Small intestine (tissue), 7 donors: Measurements from ENCODE around the gene WWTR1. TPM values are rescaled to one million over a fixed set of nuclear protein-coding genes. Genes with fewer than 3 reads are reported as not detected.

Source experiments
- DNase-seq, 2 donors: peaks; one replicate each; pipeline versions ENCODE4 v3.0.0 to v3.0.0-alpha.2; 2013
- FAIRE-seq: peaks from 2 replicates; lab custom pipeline; 2012; peaks lifted over from hg19 to GRCh38; lab: Jason Lieb, UNC
- H3K27ac ChIP-seq, 3 donors: one replicate each; pipeline ENCODE4 v1.5.1; 2013; ENCODE audit warnings: low read length in 2 of 3, mild to moderate bottlenecking in 2 of 3, control low read depth in 1 of 3, inconsistent platforms in 1 of 3, low read depth in 1 of 3, moderate library complexity in 1 of 3
- H3K27me3 ChIP-seq, 3 donors: one replicate each; pipeline ENCODE4 v1.6.1; 2013; ENCODE audit warnings: low read length in 3 of 3, inconsistent platforms in 1 of 3; ENCODE audit not compliant: control insufficient read depth in 3 of 3, insufficient read depth in 3 of 3
- H3K36me3 ChIP-seq, 3 donors: one replicate each; pipeline ENCODE4 v1.6.1; 2013; ENCODE audit warnings: low read length in 3 of 3, inconsistent platforms in 1 of 3, low read depth in 1 of 3, mild to moderate bottlenecking in 1 of 3, moderate library complexity in 1 of 3; ENCODE audit not compliant: control insufficient read depth in 3 of 3, insufficient read depth in 2 of 3
- H3K4me1 ChIP-seq, 3 donors: one replicate each; pipeline ENCODE4 v1.6.1; 2013; ENCODE audit warnings: low read length in 2 of 3, inconsistent platforms in 1 of 3, low read depth in 1 of 3, mild to moderate bottlenecking in 1 of 3, moderate library complexity in 1 of 3; ENCODE audit not compliant: control insufficient read depth in 3 of 3, insufficient read depth in 2 of 3
- H3K4me3 ChIP-seq, 3 donors: one replicate each; pipeline ENCODE4 v1.5.1; 2013; ENCODE audit warnings: low read length in 3 of 3, control low read depth in 1 of 3, inconsistent platforms in 1 of 3, low read depth in 1 of 3, mild to moderate bottlenecking in 1 of 3, moderate library complexity in 1 of 3
- H3K9me3 ChIP-seq, 2 donors: one replicate each; pipeline ENCODE4 v1.6.1; 2013; ENCODE audit warnings: low read depth in 1 of 2, low read length in 1 of 2; ENCODE audit not compliant: control insufficient read depth in 2 of 2, insufficient read depth in 1 of 2
- WGBS, 3 donors: extraction: QIAGEN DNeasy Blood & Tissue Kit; methylation state at CpG; one replicate each; pipeline ENCODE4 v1.1.7; 2013; 5-methylcytosine and 5-hydroxymethylcytosine counted together
- polyA plus RNA-seq, 4 donors: library from polyadenylated mRNA; stranded (reverse) in 3 of 4; unstranded in 1 of 4; fragments of 200-250 nt in 3 of 4; fragments of 120-200 nt in 1 of 4; gene quantifications; one replicate each; pipeline versions ENCODE4 v1.2.1 to v1.2.3, GENCODE V29; 2013
- donor health status: healthy with polysubstance abuse.
- donor health status: control.
- donor health status: control.
- donor health status: Bipolar disorder and iron deficiency.
- donor health status: healthy.

The WWTR1 gene
- polyA plus RNA-seq, 4 donors: 2.0 to 27.3 (median 15.0) TPM

GRCh38 chr3:149581248-149581647 is 76.6 kb downstream of the WWTR1 start:
- no peak overlapping the region for H3K4me3 ChIP-seq
- H3K36me3 ChIP-seq: no peaks in the 10 kb centered on the region
- peaks cover 0 to 2% (median 0%) of the 10 kb centered on the region in 3 donors for H3K27me3 ChIP-seq
- peaks cover 0 to 21% (median 3%) of the 10 kb centered on the region in 3 donors for H3K4me1 ChIP-seq
- no peak for DNase-seq
- 58 to 81% (median 60%) methylated on average over 2 of the region's 2 CpGs for WGBS, 3 donors
- FAIRE-seq: no peak
- no peak overlapping the region for H3K27ac ChIP-seq
- no peaks in the 10 kb centered on the region for H3K9me3 ChIP-seq

GRCh38 chr3:149579838-149580542 is 77.8 kb downstream of the WWTR1 start:
- 63 to 80% (median 66%) methylated on average over 4 of the region's 4 CpGs for WGBS, 3 donors
- FAIRE-seq: no peak
- no peaks in the 10 kb centered on the region for H3K9me3 ChIP-seq
- no peak overlapping the region for H3K27ac ChIP-seq
- DNase-seq: no peak
- H3K4me1 ChIP-seq: peaks cover 0 to 21% (median 7%) of the 10 kb centered on the region in 3 donors
- no peak overlapping the region for H3K4me3 ChIP-seq
- H3K27me3 ChIP-seq: peaks cover 0 to 2% (median 0%) of the 10 kb centered on the region in 3 donors
- H3K36me3 ChIP-seq: no peaks in the 10 kb centered on the region

DNA sequence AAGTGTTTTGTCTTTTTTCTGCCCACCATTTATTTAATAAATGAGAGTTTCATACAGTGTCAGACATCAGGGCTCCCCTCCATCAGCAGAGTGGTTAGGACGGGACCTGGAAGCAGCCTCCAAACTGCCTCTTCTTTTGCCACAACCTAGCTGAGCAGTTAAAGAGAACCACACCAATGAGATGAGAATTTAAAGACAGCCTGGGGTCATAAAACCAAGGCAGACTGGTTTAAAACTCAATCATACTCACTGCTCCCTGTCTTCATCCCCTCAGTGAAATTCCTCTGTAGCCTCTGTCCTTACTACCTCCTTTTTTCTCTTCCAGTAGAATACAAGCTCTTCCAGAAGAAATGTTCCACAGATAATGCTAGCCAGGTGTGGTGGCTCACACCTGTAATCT is 78.7 kb downstream of the WWTR1 start:
- FAIRE-seq (no peak), DNase-seq (no peak)
- Histone ChIP-seq H3K4me3 (no peak overlapping the region), H3K36me3 (no peaks in the 10 kb centered on the region), H3K27me3 (peaks cover 0 to 2% (median 0%) of the 10 kb centered on the region in 3 donors), H3K9me3 (no peaks in the 10 kb centered on the region), H3K27ac (peak overlapping the region in 1 of 3 donors; percentile 56), H3K4me1 (peaks cover 0 to 21% (median 7%) of the 10 kb centered on the region in 3 donors)
- 58 to 83% (median 75%) methylated on average over 1 of the region's 1 CpG for WGBS, 3 donors

DNA sequence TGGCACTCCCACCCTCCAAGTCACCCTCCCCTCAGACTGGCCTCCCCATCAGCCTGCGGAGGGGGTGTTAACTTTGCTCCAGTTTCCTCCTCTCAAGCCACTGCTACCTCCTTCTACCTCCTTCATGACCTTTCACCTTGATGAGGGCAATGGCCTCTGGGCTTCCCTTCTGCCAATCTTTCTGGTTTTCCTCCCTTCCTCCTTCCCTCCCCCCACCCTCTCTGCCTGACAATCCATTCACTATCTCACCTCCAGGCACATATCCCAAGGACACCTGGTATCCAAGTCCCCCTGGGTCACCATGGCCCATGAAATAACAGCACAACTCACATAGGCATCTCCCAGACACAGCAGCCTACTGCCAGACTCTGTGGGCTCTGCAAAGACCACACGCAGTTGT is 80.0 kb downstream of the WWTR1 start:
- Histone ChIP-seq H3K27ac (peak overlapping the region in 1 of 3 donors; percentile 9), H3K4me1 (peaks cover 0 to 24% (median 7%) of the 10 kb centered on the region in 3 donors), H3K9me3 (no peaks in the 10 kb centered on the region), H3K27me3 (peaks cover 0 to 2% (median 0%) of the 10 kb centered on the region in 3 donors), H3K4me3 (no peak overlapping the region), H3K36me3 (no peaks in the 10 kb centered on the region)
- DNase-seq: no peak
- WGBS, 3 donors: 94 to 100% (median 94%) methylated on average over 2 of the region's 2 CpGs
- no peak for FAIRE-seq

- Histone ChIP-seq H3K36me3 (peaks cover 0 to 4% (median 0%) of the 10 kb centered on the region in 3 donors), H3K27ac (peak overlapping the region in 2 of 3 donors; percentile 51 to 78), H3K27me3 (no peaks in the 10 kb centered on the region), H3K9me3 (no peaks in the 10 kb centered on the region), H3K4me1 (peaks cover 0 to 13% (median 3%) of the 10 kb centered on the region in 3 donors), H3K4me3 (no peak overlapping the region)
- WGBS, 3 donors: 43 to 76% (median 60%) methylated on average over 5 of the region's 5 CpGs
- FAIRE-seq (no peak), DNase-seq (peak; percentile 14 to 23)
Measured at GRCh38 chr3:149575961-149576564, 81.8 kb downstream of the WWTR1 start.

DNA sequence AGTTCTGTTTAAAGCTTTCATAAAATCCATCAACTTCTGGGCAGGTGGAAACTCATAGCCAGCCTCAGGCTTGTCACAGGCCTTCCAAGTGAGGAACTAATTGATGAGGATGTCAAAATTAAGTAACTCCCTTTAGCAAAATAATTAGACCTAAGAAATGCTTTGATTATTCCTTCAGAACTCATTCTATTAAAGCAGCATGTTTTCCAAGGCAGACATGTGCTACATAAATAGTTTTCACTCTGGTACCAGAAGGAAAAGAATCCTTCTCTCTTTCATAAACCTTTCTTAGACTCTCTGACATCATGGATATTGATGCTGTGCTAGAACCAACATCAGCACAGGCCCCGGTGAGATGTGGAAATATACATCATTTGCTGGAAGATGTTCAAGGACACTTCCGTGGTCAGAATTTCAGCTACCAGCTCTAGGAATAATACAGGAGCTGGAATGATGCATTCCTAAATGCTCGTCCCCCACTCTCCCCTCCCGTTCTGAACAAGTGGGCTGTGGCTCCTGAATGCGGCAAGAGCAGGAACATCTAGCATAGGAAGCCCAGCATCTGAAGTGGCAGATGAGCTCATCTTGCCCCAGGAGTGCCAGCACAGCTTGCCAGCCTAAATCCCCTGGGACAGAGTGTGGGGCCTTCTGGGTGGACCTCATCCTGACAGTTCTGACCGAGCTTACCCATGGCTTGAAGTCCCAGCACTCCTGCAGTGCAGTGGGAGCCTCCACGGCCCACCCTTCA is 82.4 kb downstream of the WWTR1 start:
- H3K9me3 ChIP-seq: no peaks in the 10 kb centered on the region
- H3K36me3 ChIP-seq: peaks cover 0 to 4% (median 0%) of the 10 kb centered on the region in 3 donors
- H3K27ac ChIP-seq: peak overlapping the region in 2 of 3 donors; percentile 51 to 78
- FAIRE-seq (no peak), DNase-seq (no peak)
- peaks cover 0 to 7% (median 3%) of the 10 kb centered on the region in 3 donors for H3K4me1 ChIP-seq
- no peak overlapping the region for H3K4me3 ChIP-seq
- 62 to 83% (median 83%) methylated on average over 7 of the region's 7 CpGs for WGBS, 3 donors
- H3K27me3 ChIP-seq: no peaks in the 10 kb centered on the region

DNA sequence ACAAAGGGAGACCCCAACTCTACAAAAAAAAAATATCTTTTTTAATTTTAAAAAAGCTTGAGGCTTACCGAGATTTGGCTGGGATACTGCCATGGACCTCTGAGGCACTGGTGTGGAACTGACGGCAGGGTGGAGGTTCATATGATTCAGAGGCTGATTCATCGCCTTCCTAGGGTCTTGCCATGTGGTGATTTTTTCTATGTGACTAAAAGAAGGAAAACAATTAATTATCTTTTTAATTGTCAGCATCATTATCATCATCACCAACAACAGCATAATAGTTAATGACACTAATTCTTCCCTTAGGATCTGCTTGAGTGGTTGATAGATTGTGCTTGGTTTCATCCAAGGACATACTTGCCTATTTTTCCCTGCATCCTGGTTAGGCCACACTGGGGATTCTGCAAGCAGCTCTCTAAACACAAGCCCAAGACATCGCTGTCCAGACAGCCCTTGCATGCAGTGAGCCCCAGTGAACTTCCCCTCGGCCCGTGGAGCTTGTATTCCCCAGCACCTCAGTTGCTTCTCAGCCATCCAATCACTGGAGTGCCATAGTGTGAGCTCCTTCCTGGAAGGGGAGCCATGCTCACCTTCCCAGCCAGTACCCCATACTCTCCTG is 84.9 kb downstream of the WWTR1 start:
- peaks cover 0 to 4% (median 0%) of the 10 kb centered on the region in 3 donors for H3K36me3 ChIP-seq
- 82 to 93% (median 90%) methylated on average over 6 of the region's 6 CpGs for WGBS, 3 donors
- DNase-seq: no peak
- H3K27me3 ChIP-seq: no peaks in the 10 kb centered on the region
- H3K27ac ChIP-seq: peak overlapping the region in 1 of 3 donors; percentile 32
- H3K9me3 ChIP-seq: no peaks in the 10 kb centered on the region
- H3K4me1 ChIP-seq: peaks cover 0 to 4% (median 3%) of the 10 kb centered on the region in 3 donors
- FAIRE-seq: no peak
- H3K4me3 ChIP-seq: no peak overlapping the region

DNA sequence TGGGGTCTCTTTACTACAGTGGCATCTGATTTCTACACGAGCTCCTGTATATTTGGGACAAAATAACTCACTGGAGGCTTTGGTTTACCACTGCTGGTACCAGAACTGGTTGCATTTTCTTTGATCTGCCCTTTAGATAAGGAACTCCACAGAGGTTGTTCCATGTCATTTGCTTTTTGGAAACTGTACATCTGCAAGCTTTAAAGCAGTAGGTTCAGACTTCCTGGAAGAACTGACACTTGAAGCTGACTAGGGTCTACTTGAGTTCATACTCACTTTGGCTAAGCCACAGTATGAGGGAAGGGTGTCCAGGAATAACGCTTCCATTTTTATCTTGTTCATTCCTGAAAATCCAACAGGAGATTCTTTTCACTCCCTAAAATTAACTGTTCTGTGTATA is 86.4 kb downstream of the WWTR1 start:
- DNase-seq (no peak), FAIRE-seq (no peak)
- Histone ChIP-seq H3K4me1 (peaks cover 0 to 4% (median 3%) of the 10 kb centered on the region in 3 donors), H3K9me3 (no peaks in the 10 kb centered on the region), H3K27me3 (no peaks in the 10 kb centered on the region), H3K36me3 (peaks cover 0 to 4% (median 0%) of the 10 kb centered on the region in 3 donors), H3K4me3 (no peak overlapping the region), H3K27ac (no peak overlapping the region)
- 76 to 78% (median 76%) methylated on average over 2 of the region's 2 CpGs for WGBS, 3 donors
